Cardiac fibroblast (primary cell): ENCODE results near the gene EPC1.

ENCODE experiments used
- DNase-seq, 2 donors: peaks; one replicate each; pipeline versions ENCODE4 v3.0.0 to v3.0.0-alpha.2; 2010; ENCODE audit warnings: low read depth in 2 of 2
- H3K4me3 ChIP-seq, 2 donors: replicated peaks in 1 of 2; 1 replicate in 1 of 2; 2 replicates in 1 of 2; pipeline ENCODE4 v1.5.1; 2011; ENCODE audit warnings: low read depth in 2 of 2, low read length in 2 of 2, mild to moderate bottlenecking in 2 of 2, moderate library complexity in 1 of 2
- TF ChIP-seq, protein P1 (sequence below): IDR thresholded peaks from one replicate; pipeline ENCODE4 v1.5.1; 2011; ENCODE audit warnings: low read depth, mild to moderate bottlenecking, low read length, inconsistent platforms

The EPC1 gene

DNA sequence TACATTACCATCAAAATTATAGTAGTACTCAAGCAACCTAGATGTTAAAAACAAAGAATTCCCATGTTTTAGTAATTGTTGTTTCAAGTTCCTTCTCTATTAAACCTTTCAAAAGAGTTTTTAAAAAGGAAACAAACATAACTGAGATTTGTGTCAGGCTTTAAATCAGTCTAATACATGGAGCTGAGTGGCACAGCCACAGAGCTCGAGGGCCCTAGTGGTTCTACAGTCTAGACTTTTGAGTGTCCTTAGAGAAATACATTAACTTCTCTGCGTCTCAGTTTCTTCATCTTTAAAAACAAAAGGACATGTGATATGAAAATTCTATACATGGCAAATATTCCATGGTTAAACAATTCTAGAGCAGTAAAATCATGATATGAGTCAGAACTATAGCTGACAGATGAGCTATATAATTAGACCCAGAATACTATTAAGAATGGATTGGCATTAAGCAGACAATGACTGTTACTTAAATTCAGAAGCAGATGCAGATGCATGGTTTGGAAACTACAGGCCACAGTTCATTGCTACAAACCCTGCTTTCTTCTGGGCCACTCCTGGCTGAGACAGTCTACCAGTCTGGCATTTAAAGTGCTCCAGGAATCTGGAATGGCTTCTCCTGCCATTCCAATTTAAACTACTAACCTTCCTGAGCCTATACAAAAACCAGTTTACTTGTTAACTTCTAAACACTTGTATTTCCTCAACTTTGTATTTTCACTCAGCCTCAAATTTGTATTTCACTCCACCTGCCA is 77.4 kb downstream of the EPC1 start:
- no peak overlapping the region for H3K4me3 ChIP-seq
- DNase-seq, result no peak
- TF ChIP-seq, protein P1, sequence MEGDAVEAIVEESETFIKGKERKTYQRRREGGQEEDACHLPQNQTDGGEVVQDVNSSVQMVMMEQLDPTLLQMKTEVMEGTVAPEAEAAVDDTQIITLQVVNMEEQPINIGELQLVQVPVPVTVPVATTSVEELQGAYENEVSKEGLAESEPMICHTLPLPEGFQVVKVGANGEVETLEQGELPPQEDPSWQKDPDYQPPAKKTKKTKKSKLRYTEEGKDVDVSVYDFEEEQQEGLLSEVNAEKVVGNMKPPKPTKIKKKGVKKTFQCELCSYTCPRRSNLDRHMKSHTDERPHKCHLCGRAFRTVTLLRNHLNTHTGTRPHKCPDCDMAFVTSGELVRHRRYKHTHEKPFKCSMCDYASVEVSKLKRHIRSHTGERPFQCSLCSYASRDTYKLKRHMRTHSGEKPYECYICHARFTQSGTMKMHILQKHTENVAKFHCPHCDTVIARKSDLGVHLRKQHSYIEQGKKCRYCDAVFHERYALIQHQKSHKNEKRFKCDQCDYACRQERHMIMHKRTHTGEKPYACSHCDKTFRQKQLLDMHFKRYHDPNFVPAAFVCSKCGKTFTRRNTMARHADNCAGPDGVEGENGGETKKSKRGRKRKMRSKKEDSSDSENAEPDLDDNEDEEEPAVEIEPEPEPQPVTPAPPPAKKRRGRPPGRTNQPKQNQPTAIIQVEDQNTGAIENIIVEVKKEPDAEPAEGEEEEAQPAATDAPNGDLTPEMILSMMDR, result no peak

DNA sequence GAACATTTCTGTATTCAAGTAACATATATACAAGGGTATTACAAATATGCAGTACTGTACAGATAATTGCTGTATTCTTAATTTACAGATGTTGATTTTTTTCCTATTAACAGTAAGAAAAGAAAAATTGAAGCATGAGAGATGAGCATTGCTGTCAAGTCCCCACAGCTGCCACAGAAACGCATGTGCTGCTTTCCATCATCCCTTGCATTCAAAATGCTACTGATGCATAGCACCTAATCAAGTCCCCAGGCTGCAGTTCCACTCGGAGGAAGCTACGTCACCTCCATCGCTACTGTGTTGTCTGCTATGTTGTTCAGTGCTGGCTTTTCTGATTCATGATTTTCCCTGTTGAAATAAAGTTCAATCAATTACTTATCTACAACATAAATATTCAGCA is 78.2 kb downstream of the EPC1 start:
- no peak for DNase-seq
- no peak overlapping the region for H3K4me3 ChIP-seq
- TF ChIP-seq, protein P1, result no peak

DNA sequence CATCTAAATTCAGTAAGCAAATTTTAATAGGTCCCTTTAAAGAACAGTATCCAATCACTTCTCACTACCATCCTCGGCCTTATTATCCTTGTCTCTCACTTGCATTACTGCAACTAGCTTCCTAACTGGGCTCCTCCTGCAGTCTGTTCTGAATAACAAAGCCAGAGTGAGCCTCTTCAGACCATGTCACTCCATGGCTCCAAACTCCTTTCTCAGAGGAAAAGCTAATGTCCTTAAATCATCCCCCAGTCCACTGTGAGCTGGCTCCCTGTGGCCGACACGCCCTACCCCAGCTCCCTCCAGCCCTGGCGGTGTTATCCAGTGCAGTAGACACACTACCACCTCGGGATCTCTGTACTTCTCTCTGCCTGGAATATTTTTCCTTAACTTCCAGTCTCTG is 80.0 kb downstream of the EPC1 start:
- TF ChIP-seq, protein P1, result no peak
- DNase-seq, result no peak
- H3K4me3 ChIP-seq, result no peak overlapping the region

DNA sequence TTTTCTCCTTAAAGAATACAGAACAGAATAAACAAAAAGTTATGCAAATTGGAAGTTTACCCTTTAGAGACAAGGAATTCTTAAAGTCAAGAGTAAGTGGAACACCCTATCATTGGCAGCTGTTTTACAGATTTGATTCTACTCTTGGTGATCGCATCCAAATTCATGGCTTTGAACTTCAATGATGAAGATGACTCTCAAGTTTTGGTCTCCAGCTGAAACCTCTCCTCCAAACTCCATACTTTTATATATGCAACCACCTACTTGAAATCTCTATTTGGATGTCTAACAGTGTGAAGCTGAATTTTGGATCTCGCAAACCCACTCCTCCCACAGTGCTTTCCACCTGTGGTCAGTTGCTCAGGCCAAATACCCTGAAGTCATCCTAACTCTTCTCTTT is 80.4 kb downstream of the EPC1 start:
- TF ChIP-seq, protein P1, result no peak
- H3K4me3 ChIP-seq, result no peak overlapping the region
- no peak for DNase-seq

DNA sequence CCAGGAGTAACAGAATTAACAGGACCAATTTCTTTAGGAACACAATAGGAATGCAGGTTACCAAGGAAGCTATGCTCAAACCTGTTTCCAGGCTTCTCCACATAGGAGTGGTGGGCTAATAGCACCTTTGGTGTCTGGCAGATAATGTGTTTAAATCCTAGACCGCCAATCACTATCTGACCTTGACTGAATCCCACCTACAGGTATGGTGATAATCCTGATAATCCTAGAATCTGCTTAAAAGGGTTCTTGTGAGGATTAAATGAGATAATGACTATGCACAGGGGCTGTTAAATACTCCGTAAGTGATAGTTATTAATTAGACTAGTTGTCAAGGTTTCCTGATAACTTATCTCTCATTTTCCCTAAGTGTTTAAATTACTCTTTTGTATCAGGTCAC is 81.2 kb downstream of the EPC1 start:
- TF ChIP-seq, protein P1, result no peak
- H3K4me3 ChIP-seq, result no peak overlapping the region
- no peak for DNase-seq

DNA sequence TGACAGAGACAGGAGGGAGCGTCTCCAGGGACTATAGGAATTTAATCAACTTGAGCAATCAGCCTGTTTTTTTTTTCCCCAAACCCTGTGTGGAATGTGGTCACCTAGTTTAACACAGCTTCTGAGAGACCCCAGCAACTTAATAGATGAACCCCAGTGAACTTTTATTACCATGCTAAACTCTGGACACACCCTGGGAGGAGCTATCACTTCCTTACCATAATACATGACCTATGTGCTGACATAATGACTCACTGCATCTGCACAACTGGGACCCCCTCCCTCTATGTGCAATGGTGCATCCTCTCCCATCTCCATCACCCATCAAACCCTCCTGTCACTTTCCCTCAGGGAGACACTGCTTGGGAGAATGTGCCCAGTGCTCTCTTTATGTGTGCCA is 83.7 kb downstream of the EPC1 start:
- peak in 1 of 2 donors; percentile 29 for DNase-seq
- TF ChIP-seq, protein P1, result no peak
- H3K4me3 ChIP-seq, result no peak overlapping the region

DNA sequence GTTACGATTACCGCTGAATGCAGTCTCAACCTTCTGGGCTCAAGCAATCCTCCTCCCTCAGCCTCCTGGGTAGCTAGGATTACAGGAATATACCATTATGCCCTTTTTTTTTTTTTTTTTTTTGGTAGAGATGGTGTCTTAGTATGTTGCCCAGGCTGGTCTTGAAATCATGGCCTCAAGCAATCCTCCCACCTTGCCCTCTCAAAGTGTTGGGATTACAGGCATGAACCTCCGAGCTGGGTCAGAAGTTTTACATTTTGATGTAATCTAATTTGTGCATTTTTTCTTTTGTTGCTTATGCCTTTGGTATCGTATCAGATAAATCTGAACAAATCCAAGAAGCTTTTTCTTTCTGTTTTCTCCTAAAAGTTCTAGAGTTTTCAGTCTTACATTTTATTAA is 87.4 kb downstream of the EPC1 start:
- TF ChIP-seq, protein P1, result no peak
- H3K4me3 ChIP-seq, result no peak overlapping the region
- no peak for DNase-seq
